ENCODE data around the gene MAML2. TPM values are rescaled to one million over a fixed set of nuclear protein-coding genes. Genes with fewer than 3 reads are reported as not detected.

The MAML2 gene
- total and polyA plus RNA-seq, 9 of the 15 experiments (the other 6 are each of a cell fraction or from before 2014, with no cell fraction given) = 0.79 to 6.8 (median 4.8) TPM

- in situ Hi-C loops (cut with MboI) (no loop called here), intact Hi-C loops (cut with micrococcal nuclease) (no loop called here)
- ChIA-PET POLR2A (no interaction called here), CTCF (ENCODE audit: low intra/inter-chr PET ratio) (no interaction called here)
- 91% methylated on average over 1 of the region's 1 CpG for WGBS (ENCODE audit: insufficient coverage, low coverage, missing lambda C conversion rate)
- Histone ChIP-seq H4K20me1 (replicated peaks; ENCODE audit: control insufficient read depth, insufficient read depth, low read length) (no peaks in the 10 kb centered on the region), H2AFZ (ENCODE audit: low read depth, low read length) (no peak overlapping the region), H3K4me1 (replicated peaks in 1 of 2; ENCODE audit: control insufficient read depth in 2 of 2, insufficient read depth in 2 of 2, low read length in 2 of 2) (no peaks in the 10 kb centered on the region), H3K27me3 (ENCODE audit: control insufficient read depth in 2 of 2, insufficient read depth in 2 of 2, low read length in 2 of 2) (no peaks in the 10 kb centered on the region), H3K9me3 (replicated peaks; ENCODE audit: control insufficient read depth, insufficient read depth, low read depth, low read length) (no peaks in the 10 kb centered on the region), H3K9me1 (ENCODE audit: control insufficient read depth, insufficient read depth, low read length) (no peaks in the 10 kb centered on the region), H3K36me3 (ENCODE audit: control insufficient read depth, insufficient read depth, low read length) (no peaks in the 10 kb centered on the region), H3K9ac (ENCODE audit: insufficient read depth in 1 of 2, low read depth in 2 of 2, low read length in 2 of 2) (no peak overlapping the region), H3K4me3 (no peak overlapping the region), H3K79me2 (ENCODE audit: control insufficient read depth, insufficient read depth, low read length) (no peaks in the 10 kb centered on the region), H3K27ac (ENCODE audit: extremely low read depth, low read depth, low read length) (no peak overlapping the region), H3K4me2 (ENCODE audit: insufficient read depth, low read length) (no peak overlapping the region)
- no peak for DNase-seq (ENCODE audit: extremely low read depth in 1 of 4, low spot score in 3 of 4)
- ATAC-seq = no peak
- BruUV-seq (replicated peaks) = no TSS peak
- no peak for FAIRE-seq
- no peak for TF ChIP-seq PRDM10 (IDR thresholded peaks at IDR 0.05; ENCODE audit: partially characterized antibody)
- no peak for TF ChIP-seq CUX1 (CRISPR knock-in tag; IDR thresholded peaks at IDR 0.05)
- TF ChIP-seq SLC30A9 (CRISPR knock-in tag; IDR thresholded peaks at IDR 0.05) = no peak
- TF ChIP-seq AFF1 (IDR thresholded peaks at IDR 0.05; ENCODE audit: low read depth in 1 of 2, partially characterized antibody in 2 of 2) = no peak
- no peak for TF ChIP-seq KLF1 (tag; IDR thresholded peaks at IDR 0.05)
- no peak for TF ChIP-seq CBX5 (IDR thresholded peaks at IDR 0.05; ENCODE audit: borderline replicate concordance, low read depth)
Measured at GRCh38 chr11:95991101-95991500, 351.9 kb downstream of the MAML2 start.

Data from K562 (cell line).